GM12891 (cell line): ENCODE data around the gene ZNF615.
"Not testable (repeated sequence)": the region's sequence is repeated elsewhere in the genome, so short reads cannot be mapped to it uniquely, and the experiment has no call there.

Experiments
- DNase-seq: peaks from one replicate; pipeline ENCODE4 v3.0.0; 2011; ENCODE audit warnings: low spot score; ENCODE audit not compliant: insufficient read length
- FAIRE-seq: peaks from 2 replicates; lab custom pipeline; 2011; peaks lifted over from hg19 to GRCh38; lab: Jason Lieb, UNC
- PAX5 ChIP-seq: IDR thresholded peaks from 2 replicates; pipeline ENCODE4 v1.6.1; 2011; ENCODE audit warnings: low read length, moderate library complexity, mild to moderate bottlenecking; ENCODE audit not compliant: insufficient read depth, severe bottlenecking
- POLR2A ChIP-seq: IDR thresholded peaks from 2 replicates; pipeline ENCODE4 v1.6.1; 2011; ENCODE audit warnings: low read depth, low read length, control low read depth
- POLR2AphosphoS5 ChIP-seq: IDR thresholded peaks from 2 replicates; pipeline ENCODE4 v1.6.1; 2011; ENCODE audit warnings: low read depth, low read length, control low read depth
- POU2F2 ChIP-seq: IDR thresholded peaks from 2 replicates; pipeline ENCODE4 v1.6.1; 2011; ENCODE audit warnings: low read depth, mild to moderate bottlenecking, control low read depth, low read length, moderate library complexity
- SPI1 ChIP-seq: IDR thresholded peaks from 2 replicates; pipeline ENCODE4 v1.6.1; 2011; ENCODE audit warnings: low read depth, low read length, control low read depth
- TAF1 ChIP-seq: IDR thresholded peaks from 2 replicates; pipeline ENCODE4 v1.6.1; 2011; ENCODE audit warnings: low read depth, low read length, control low read depth

ZNF615 gene

GRCh38 chr19:52022193-52022592 lies 14.2 kb upstream of the ZNF615 start:
- FAIRE-seq (no peak), DNase-seq (no peak)
- TF ChIP-seq SPI1, result no peak
- no peak for TF ChIP-seq POLR2AphosphoS5
- no peak for TF ChIP-seq PAX5
- TF ChIP-seq POU2F2, result no peak
- no peak for TF ChIP-seq POLR2A
- no peak for TF ChIP-seq TAF1

DNA sequence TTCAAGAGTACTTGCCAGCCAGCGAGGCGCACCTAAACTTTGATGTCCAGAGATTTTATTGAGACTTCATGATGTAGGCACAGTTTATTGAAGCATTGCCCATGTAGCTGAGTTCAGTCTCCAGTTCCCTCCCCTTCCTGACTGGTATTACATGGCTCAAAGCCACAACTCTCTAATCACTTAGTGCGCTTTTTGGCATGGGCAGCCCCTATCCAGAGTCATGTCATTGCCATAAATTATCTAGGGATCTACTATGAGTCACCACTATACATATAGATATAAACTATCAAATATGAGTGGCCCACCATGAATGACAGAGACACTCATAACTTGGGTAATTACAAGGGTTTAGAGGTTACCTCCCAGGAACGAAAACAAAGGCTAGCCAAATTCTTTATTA lies 12.5 kb upstream of the ZNF615 start:
- no peak for FAIRE-seq
- no peak for DNase-seq
- TF ChIP-seq TAF1 (no peak), POU2F2 (no peak), SPI1 (no peak), PAX5 (no peak), POLR2A (no peak), POLR2AphosphoS5 (no peak)

DNA sequence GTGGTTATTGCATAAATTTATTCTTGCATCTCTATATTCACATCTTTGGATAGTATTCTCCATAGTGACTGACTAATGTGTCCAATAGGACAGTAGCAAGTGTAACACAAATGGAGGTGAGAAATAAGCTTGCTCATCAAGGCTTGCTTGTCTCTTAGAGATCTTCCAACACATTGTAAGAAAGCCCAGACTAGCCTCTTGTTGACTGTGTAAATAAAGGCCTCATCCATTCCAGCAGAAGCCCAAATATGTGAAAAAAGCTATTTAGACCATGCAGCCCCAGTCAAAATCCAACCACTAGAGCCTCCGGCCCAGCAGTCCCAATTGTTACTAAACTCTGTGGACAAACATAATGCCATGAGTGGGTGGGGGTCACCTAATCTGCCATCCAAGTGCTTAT lies 2.7 kb upstream of the ZNF615 start:
- DNase-seq, result no peak
- no peak for TF ChIP-seq POLR2A
- TF ChIP-seq TAF1, result no peak
- no peak for TF ChIP-seq PAX5
- TF ChIP-seq POU2F2, result no peak
- no peak for TF ChIP-seq POLR2AphosphoS5
- TF ChIP-seq SPI1, result no peak
- no peak for FAIRE-seq

GRCh38 chr19:52007451-52007805 lies 583 bp downstream of the ZNF615 start:
- FAIRE-seq (no peak), DNase-seq (no peak)

GRCh38 chr19:51994048-51994644 lies 13.9 kb downstream of the ZNF615 start:
- FAIRE-seq (peak; percentile 62), DNase-seq (no peak)
- no peak for TF ChIP-seq POLR2A
- no peak for TF ChIP-seq POLR2AphosphoS5
- TF ChIP-seq PAX5, result no peak

More at GRCh38 chr19:52007451-52007805, 583 bp downstream of the ZNF615 start:
- TF ChIP-seq SPI1 (no peak), POLR2A (no peak), TAF1 (no peak), POLR2AphosphoS5 (no peak), PAX5 (no peak), POU2F2 (no peak)

GRCh38 chr19:51993422-51993821 lies 14.6 kb downstream of the ZNF615 start:
- no peak for TF ChIP-seq POLR2A
- FAIRE-seq (no peak), DNase-seq (no peak)

DNA sequence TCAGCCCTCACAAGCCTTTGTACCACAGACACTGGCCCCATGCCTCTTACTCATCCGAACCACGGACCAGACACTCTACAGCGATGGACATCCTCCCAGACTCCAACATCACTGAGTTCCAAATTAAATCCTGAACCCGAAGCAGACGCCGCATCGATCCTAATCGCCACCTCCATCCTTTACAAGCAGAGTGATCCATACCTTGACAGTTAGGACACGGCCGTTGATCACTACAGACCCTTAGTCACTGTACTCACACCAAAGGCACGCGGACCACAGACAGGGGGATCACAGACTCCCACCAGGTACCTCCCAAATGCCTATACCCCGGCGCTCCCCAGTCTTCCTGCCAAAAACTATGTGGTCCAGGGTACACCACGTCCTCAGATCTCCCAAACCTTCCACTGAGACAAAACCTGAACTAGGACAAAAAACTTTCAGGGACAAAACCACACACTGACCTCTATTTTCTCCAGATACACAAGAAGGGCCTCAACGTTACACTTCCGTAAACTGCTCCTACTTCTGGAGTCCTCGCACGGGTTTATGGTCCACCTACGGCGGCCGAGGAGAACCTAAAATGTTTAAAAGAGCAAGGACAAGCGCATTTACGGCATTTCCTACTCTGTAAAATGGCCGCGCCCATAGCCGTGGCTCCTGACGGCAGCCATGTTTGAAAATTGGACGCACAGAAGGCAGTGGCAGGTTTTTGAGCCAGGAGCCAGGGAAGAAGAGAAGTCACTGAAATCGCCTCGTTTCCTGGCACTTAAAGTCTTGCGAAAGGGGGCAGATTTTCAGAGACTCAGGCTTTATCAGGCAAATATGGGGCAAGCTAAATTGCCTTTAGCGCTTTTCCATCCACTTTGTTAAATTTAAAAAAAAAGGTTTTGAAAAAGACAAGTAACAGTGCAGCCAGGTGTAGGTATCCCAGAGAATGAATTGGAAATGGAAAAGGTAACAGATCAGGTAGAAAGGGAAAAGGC lies 21.4 kb downstream of the ZNF615 start, which contains the start of gene ZNF350:
Gene ZNF350, minus strand, starts transcription at position 532 of the 983 bp plus-strand sequence. CDS start 12,480 bp downstream, outside the sequence.
- DNase-seq, result peak; percentile 57
- peak; percentile 98 for FAIRE-seq
- peak; percentile 57; the same call in 1 of the 2 replicates for TF ChIP-seq TAF1
- peak; percentile 79 for TF ChIP-seq POLR2A
- TF ChIP-seq POLR2AphosphoS5, result peak; percentile 78
- TF ChIP-seq POU2F2, result no peak
- peak; percentile 84 for TF ChIP-seq SPI1
- no peak for TF ChIP-seq PAX5

GRCh38 chr19:51983361-51983760 lies 24.6 kb downstream of the ZNF615 start:
- DNase-seq (no peak), FAIRE-seq (no peak)
- no peak for TF ChIP-seq POU2F2
- no peak for TF ChIP-seq POLR2AphosphoS5
- TF ChIP-seq PAX5, result no peak
- no peak for TF ChIP-seq SPI1
- TF ChIP-seq POLR2A, result no peak
- no peak for TF ChIP-seq TAF1

GRCh38 chr19:51980926-51981325 lies 27.1 kb downstream of the ZNF615 start:
- FAIRE-seq, DNase-seq: not testable (repeated sequence)

DNA sequence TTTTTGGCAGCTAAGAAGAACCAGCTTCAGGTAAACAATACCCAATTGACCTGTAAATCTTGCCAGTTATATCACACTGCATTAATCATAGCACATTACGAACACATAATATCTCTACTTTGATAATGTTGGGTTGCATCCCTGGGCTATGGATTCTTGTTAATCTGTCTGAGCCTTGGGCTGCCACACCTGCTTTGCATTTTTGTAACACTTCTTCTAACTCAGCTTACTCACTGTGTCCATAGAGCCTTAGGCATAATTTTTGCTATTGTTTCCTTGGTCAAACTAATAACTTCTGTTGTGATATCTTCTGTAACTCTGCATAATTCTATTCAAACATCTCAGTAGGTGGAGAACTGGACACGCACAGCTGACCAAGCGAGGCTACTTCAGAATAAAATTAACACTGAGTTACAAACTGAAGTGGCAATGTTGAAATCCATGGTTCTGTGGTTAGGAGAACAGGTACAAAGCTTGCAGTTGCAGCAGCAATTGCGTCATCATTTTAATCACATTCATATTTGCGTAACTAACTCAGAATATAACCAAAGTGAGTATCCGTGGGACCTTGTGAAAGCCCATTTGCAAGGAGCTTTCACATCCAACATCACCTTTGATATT lies 27.8 kb downstream of the ZNF615 start:
- DNase-seq, result no peak
- FAIRE-seq, result no peak
- TF ChIP-seq SPI1 (no peak), POLR2A (no peak), POLR2AphosphoS5 (no peak), TAF1 (no peak), POU2F2 (no peak), PAX5 (no peak)
